Prostate gland (tissue), 2 donors: ENCODE results near the gene ANKFY1. TPM values are rescaled to one million over a fixed set of nuclear protein-coding genes. Genes with fewer than 3 reads are reported as not detected.

Experiments
- DNase-seq: peaks from one replicate; pipeline ENCODE4 v3.0.0-alpha.2; 2019; ENCODE audit warnings: low spot score
- H3K27ac ChIP-seq, 2 donors: fragments of 200-600 bp; sonication (generic); 2 replicates each; pipeline ENCODE4 v1.5.1; 2017 to 2019
- H3K27me3 ChIP-seq: fragments of 200-600 bp; sonication (generic); replicated peaks from 2 replicates; pipeline ENCODE4 v1.5.1; 2019; ENCODE audit not compliant: insufficient read depth
- H3K36me3 ChIP-seq, 2 donors: fragments of 200-600 bp; sonication (generic); 1 replicate in 1 of 2; 2 replicates in 1 of 2; pipeline versions ENCODE4 v1.5.1 to v1.8.1; 2017 to 2019
- H3K4me1 ChIP-seq: fragments of 200-600 bp; sonication (generic); replicated peaks from 2 replicates; pipeline ENCODE4 v1.5.1; 2019
- H3K4me3 ChIP-seq, 2 donors: fragments of 200-600 bp; sonication (generic); 2 replicates each; pipeline ENCODE4 v1.5.1; 2017 to 2019
- H3K9me3 ChIP-seq: fragments of 200-600 bp; sonication (generic); 2 replicates; pipeline ENCODE4 v1.5.1; 2017
- POLR2A ChIP-seq: fragments of 450-650 bp; IDR thresholded peaks from one replicate; pipeline ENCODE4 v1.6.1; 2016; ENCODE audit warnings: antibody characterized with exemption, mild to moderate bottlenecking
- POLR2AphosphoS5 ChIP-seq: sonication (generic); formaldehyde crosslinking; IDR thresholded peaks from one replicate; pipeline ENCODE4 v1.6.1; 2017; ENCODE audit warnings: antibody characterized with exemption
- WGBS: methylation state at CpG from one replicate; pipeline ENCODE4 v1.1.5; 2018; 5-methylcytosine and 5-hydroxymethylcytosine counted together
- intact Hi-C: fragments of 100-400 bp; cut with DNase I; formaldehyde crosslinking; loops from one replicate; pipeline ENCODE4 v1.14.2; 2022
- small RNA-seq, 2 donors: library from RNA; depleted of rRNA; stranded (forward); fragments of <200 nt; gene quantifications; one replicate each; pipeline ENCODE3, GENCODE V24; 2016
- total RNA-seq, 2 donors: library from RNA; depleted of rRNA; stranded (reverse); fragments of >200 nt; gene quantifications; one replicate each; pipeline ENCODE4 v1.1.0, GENCODE V29; 2016
- TF ChIP-seq, protein P1 (sequence below), 4 experiments: fragments of 200-600 bp in 2 of 4; fragments of 450-650 bp in 2 of 4; sonication (generic) in 2 of 4; IDR thresholded peaks; 1 replicate in 3 of 4; 2 replicates in 1 of 4; pipeline ENCODE4 v1.5.1; 2016 to 2019; ENCODE audit warnings: antibody characterized with exemption in 4 of 4, mild to moderate bottlenecking in 2 of 4, moderate library complexity in 2 of 4

Gene ANKFY1
- total RNA-seq, 2 donors from 2014 or later: 35.2 to 46.0 TPM

DNA sequence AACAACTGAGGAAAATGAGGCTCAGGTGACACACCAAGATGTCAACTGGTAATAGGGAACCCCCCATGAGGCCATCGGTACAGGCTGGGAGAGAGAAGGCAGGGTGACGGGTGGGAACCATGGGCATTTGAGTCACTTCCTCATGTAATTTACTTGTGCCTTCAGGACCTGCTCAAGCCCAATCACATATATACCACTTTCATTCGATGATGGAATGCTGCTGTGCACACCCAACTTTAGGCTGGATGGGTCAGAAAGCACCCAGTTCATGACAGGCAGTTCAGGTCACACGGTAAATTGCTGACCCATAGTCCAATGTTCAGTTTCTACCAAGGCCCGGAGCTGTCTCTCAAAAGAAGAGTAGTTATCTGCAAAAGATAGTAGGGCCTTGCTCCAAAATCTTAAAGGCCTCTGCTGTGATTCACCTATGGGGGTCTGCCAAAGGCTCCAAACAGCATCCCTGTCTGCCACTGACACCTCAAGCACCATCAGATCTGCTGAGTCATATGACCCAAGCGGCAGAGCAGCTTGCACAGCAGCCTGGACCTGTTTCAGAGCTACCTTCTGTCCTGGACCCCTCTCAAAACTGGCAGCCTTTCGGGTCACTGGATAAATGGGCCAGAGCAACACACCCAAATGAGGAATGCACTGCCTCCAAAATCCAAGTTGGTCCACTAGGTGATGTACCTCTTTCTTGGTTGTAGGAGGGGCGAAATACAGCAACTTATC, 145.6 kb downstream of the ANKFY1 start:
- TF ChIP-seq POLR2A: no peak
- TF ChIP-seq POLR2AphosphoS5: no peak
- TF ChIP-seq, protein P1, sequence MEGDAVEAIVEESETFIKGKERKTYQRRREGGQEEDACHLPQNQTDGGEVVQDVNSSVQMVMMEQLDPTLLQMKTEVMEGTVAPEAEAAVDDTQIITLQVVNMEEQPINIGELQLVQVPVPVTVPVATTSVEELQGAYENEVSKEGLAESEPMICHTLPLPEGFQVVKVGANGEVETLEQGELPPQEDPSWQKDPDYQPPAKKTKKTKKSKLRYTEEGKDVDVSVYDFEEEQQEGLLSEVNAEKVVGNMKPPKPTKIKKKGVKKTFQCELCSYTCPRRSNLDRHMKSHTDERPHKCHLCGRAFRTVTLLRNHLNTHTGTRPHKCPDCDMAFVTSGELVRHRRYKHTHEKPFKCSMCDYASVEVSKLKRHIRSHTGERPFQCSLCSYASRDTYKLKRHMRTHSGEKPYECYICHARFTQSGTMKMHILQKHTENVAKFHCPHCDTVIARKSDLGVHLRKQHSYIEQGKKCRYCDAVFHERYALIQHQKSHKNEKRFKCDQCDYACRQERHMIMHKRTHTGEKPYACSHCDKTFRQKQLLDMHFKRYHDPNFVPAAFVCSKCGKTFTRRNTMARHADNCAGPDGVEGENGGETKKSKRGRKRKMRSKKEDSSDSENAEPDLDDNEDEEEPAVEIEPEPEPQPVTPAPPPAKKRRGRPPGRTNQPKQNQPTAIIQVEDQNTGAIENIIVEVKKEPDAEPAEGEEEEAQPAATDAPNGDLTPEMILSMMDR (IDR thresholded peaks at IDR 0.05): no peak
- no peaks in the 10 kb centered on the region for H3K4me1 ChIP-seq
- H3K4me3 ChIP-seq: no peak overlapping the region
- no peaks in the 10 kb centered on the region for H3K9me3 ChIP-seq
- intact Hi-C loops: no loop called here
- WGBS: 92% methylated on average over 8 of the region's 8 CpGs
- H3K27ac ChIP-seq: no peak overlapping the region
- no peaks in the 10 kb centered on the region for H3K27me3 ChIP-seq
- DNase-seq: no peak
- H3K36me3 ChIP-seq: peaks cover 0 to under 1% of the 10 kb centered on the region in 2 donors

DNA sequence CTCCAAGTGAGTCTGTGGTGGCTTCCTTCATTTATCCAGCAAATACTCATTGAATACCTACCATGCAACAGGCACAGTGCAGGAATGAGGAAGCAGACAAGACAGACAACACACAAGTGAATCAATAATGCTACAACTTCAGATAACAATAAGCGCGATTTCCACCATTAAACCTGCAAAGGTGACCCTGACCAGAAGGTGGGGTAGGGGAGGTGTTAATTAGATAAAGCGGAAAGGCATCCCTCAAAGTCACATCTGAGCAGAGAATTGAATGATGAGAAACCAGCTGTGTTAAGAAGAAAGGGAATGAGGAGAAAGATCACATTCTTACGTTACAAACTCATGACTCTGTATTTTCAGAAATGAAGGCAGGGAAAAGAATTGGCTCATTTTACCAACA, 147.3 kb downstream of the ANKFY1 start:
- intact Hi-C loops: no loop called here
- TF ChIP-seq POLR2AphosphoS5 (no peak), POLR2A (no peak)
- TF ChIP-seq, protein P1 (IDR thresholded peaks at IDR 0.05): no peak
- H3K4me3 ChIP-seq: no peak overlapping the region
- no peaks in the 10 kb centered on the region for H3K9me3 ChIP-seq
- 82% methylated on average over 4 of the region's 4 CpGs for WGBS
- no peaks in the 10 kb centered on the region for H3K27me3 ChIP-seq
- peaks cover 0 to 6% of the 10 kb centered on the region in 2 donors for H3K36me3 ChIP-seq
- no peaks in the 10 kb centered on the region for H3K4me1 ChIP-seq
- no peak for DNase-seq
- H3K27ac ChIP-seq: no peak overlapping the region

Small RNAs within 50 kb of the gene (small RNA-seq; reads per million reads assigned to genes)
- gene RF00019: 0 reads per million in 2 donors

Other genes with a start within 250 kb of the ANKFY1 start
- 10 to 100 TPM; 34.0 to 73.8 TPM for gene ZZEF1, start 120.9 kb downstream of the ANKFY1 start, total RNA-seq
- 10 to 100 TPM; 42.8 to 62.9 TPM for gene CYB5D2, start 120.8 kb downstream of the ANKFY1 start, total RNA-seq
- 10 to 100 TPM; 54.1 to 59.3 TPM for gene UBE2G1, start 102.7 kb upstream of the ANKFY1 start, total RNA-seq
- under 1 TPM in 1 of 2 donors, not detected in 1; 0.50 TPM for gene SPNS3, start 170.0 kb upstream of the ANKFY1 start, total RNA-seq
- gene SPNS2, start 234.9 kb upstream of the ANKFY1 start, total RNA-seq: 10 to 100 TPM in 1 of 2 donors, 1 to 10 TPM in 1; 6.6 to 14.0 TPM